Fibroblast of lung (primary cell): ENCODE measurements around the gene GAK.

Source experiments
- CTCF ChIP-seq, 2 donors: IDR thresholded peaks in 1 of 2; conservative IDR thresholded peaks in 1 of 2; 1 replicate in 1 of 2; 2 replicates in 1 of 2; pipeline ENCODE4 v1.5.1; 2011 to 2012; ENCODE audit warnings: low read length in 2 of 2, control low read depth in 1 of 2, inconsistent platforms in 1 of 2, low read depth in 1 of 2, mild to moderate bottlenecking in 1 of 2
- EZH2 ChIP-seq: IDR thresholded peaks from 2 replicates; pipeline ENCODE4 v1.5.1; 2012; ENCODE audit warnings: low read length, control low read depth, mild to moderate bottlenecking; ENCODE audit errors: missing control alignments

GRCh38 chr4:845836-846251, 86.3 kb downstream of the GAK start:
- TF ChIP-seq CTCF (conservative IDR thresholded peaks at IDR 0.05 in 1 of 2, IDR thresholded peaks at IDR 0.05 in 1 of 2; ENCODE audit: low read depth in 1 of 2, low read length in 2 of 2), result no peak
- no peak for TF ChIP-seq EZH2
